CD14-positive monocyte (primary cell): ENCODE data around the gene VTI1A. TPM values are rescaled to one million over a fixed set of nuclear protein-coding genes. Genes with fewer than 3 reads are reported as not detected.

Source experiments
- DNase-seq, 3 donors: peaks; one replicate each; pipeline ENCODE4 v3.0.0-alpha.2; 2011 to 2022
- H2AFZ ChIP-seq: 2 replicates; pipeline ENCODE4 v1.6.0; 2012; ENCODE audit warnings: mild to moderate bottlenecking, low read depth, low read length, inconsistent platforms; ENCODE audit not compliant: insufficient read depth, poor library complexity, severe bottlenecking
- H3K27ac ChIP-seq, 2 donors: 1 replicate in 1 of 2; 2 replicates in 1 of 2; pipeline ENCODE4 v1.5.1; 2012 to 2013; ENCODE audit warnings: low read length in 2 of 2, control low read depth in 1 of 2, inconsistent platforms in 1 of 2, low read depth in 1 of 2, mild to moderate bottlenecking in 1 of 2
- H3K27me3 ChIP-seq, 2 donors: one replicate each; pipeline versions ENCODE4 v1.6.0 to v1.6.1; 2011 to 2013; ENCODE audit warnings: low read length in 2 of 2; ENCODE audit not compliant: control insufficient read depth in 2 of 2, insufficient read depth in 2 of 2
- H3K36me3 ChIP-seq, 2 donors: replicated peaks in 1 of 2; 1 replicate in 1 of 2; 2 replicates in 1 of 2; pipeline versions ENCODE4 v1.5.1 to v1.6.1; 2012 to 2013; ENCODE audit warnings: low read length in 2 of 2, control low read depth in 1 of 2, inconsistent platforms in 1 of 2, mild to moderate bottlenecking in 1 of 2; ENCODE audit not compliant: insufficient read depth in 2 of 2, control insufficient read depth in 1 of 2
- H3K4me1 ChIP-seq, 2 donors: 1 replicate in 1 of 2; 2 replicates in 1 of 2; pipeline versions ENCODE4 v1.5.1 to v1.6.1; 2012 to 2013; ENCODE audit warnings: low read length in 2 of 2, control low read depth in 1 of 2, inconsistent platforms in 1 of 2, mild to moderate bottlenecking in 1 of 2, moderate library complexity in 1 of 2; ENCODE audit not compliant: insufficient read depth in 2 of 2, control insufficient read depth in 1 of 2
- H3K4me2 ChIP-seq: replicated peaks from 2 replicates; pipeline ENCODE3; 2012; ENCODE audit warnings: low read length, moderate library complexity, mild to moderate bottlenecking; ENCODE audit not compliant: poor library complexity, severe bottlenecking; ENCODE audit errors: extremely low read depth
- H3K4me3 ChIP-seq, 3 experiments: fragments of 200-600 bp in 1 of 3; sonication (generic) in 1 of 3; replicated peaks in 1 of 3; 1 replicate in 2 of 3; 2 replicates in 1 of 3; pipeline ENCODE4 v1.5.1; 2011 to 2013; ENCODE audit warnings: low read length in 3 of 3, mild to moderate bottlenecking in 3 of 3, control low read depth in 2 of 3, low read depth in 2 of 3, inconsistent platforms in 1 of 3, moderate library complexity in 1 of 3
- H3K79me2 ChIP-seq: 2 replicates; pipeline ENCODE4 v1.6.0; 2012; ENCODE audit warnings: mild to moderate bottlenecking, control low read depth, inconsistent platforms, low read length, moderate library complexity; ENCODE audit not compliant: insufficient read depth
- H3K9ac ChIP-seq: 2 replicates; pipeline ENCODE4 v1.6.0; 2017; ENCODE audit warnings: low read length, mild to moderate bottlenecking; ENCODE audit not compliant: insufficient read depth, poor library complexity, severe bottlenecking
- H3K9me3 ChIP-seq, 2 donors: replicated peaks in 1 of 2; 1 replicate in 1 of 2; 2 replicates in 1 of 2; pipeline versions ENCODE4 v1.5.1 to v1.6.1; 2012 to 2013; ENCODE audit warnings: low read length in 2 of 2, control low read depth in 1 of 2; ENCODE audit not compliant: control insufficient read depth in 1 of 2, insufficient read depth in 1 of 2
- H4K20me1 ChIP-seq: 2 replicates; pipeline ENCODE4 v1.6.0; 2012; ENCODE audit warnings: mild to moderate bottlenecking, low read length, control low read depth, moderate library complexity; ENCODE audit not compliant: insufficient read depth
- H3K27ac Mint-ChIP-seq, 7 donors: one replicate each; pipeline ENCODE4 v1.8.0; 2020; ENCODE audit warnings: mild to moderate bottlenecking in 7 of 7, mixed read lengths in 7 of 7, moderate library complexity in 6 of 7, inconsistent platforms in 2 of 7
- H3K27me3 Mint-ChIP-seq, 3 donors: one replicate each; pipeline ENCODE4 v1.8.0; 2021 to 2022; ENCODE audit warnings: low read depth in 3 of 3, mild to moderate bottlenecking in 3 of 3, mixed read lengths in 3 of 3, moderate library complexity in 3 of 3, inconsistent platforms in 1 of 3
- H3K36me3 Mint-ChIP-seq, 2 donors: one replicate each; pipeline ENCODE4 v1.8.0; 2020; ENCODE audit warnings: mixed read lengths in 2 of 2, inconsistent platforms in 1 of 2, mild to moderate bottlenecking in 1 of 2
- H3K4me1 Mint-ChIP-seq: one replicate; pipeline ENCODE4 v1.8.0; 2020; ENCODE audit warnings: mild to moderate bottlenecking, mixed read lengths
- H3K4me3 Mint-ChIP-seq, 2 donors: one replicate each; pipeline ENCODE4 v1.8.0; 2020; ENCODE audit warnings: mild to moderate bottlenecking in 2 of 2, mixed read lengths in 2 of 2, moderate library complexity in 1 of 2
- H3K9me3 Mint-ChIP-seq, 7 donors: one replicate each; pipeline ENCODE4 v1.8.0; 2020 to 2022; ENCODE audit warnings: mixed read lengths in 7 of 7, mild to moderate bottlenecking in 6 of 7, moderate library complexity in 6 of 7, inconsistent platforms in 2 of 7
- WGBS: methylation state at CpG from one replicate; pipeline ENCODE4 v1.1.5; 2013; ENCODE audit warnings: missing lambda C conversion rate; ENCODE audit not compliant: insufficient coverage; 5-methylcytosine and 5-hydroxymethylcytosine counted together
- intact Hi-C, 2 donors: fragments of 100-400 bp; cut with micrococcal nuclease; formaldehyde crosslinking; loops; one replicate each; pipeline versions ENCODE4 v1.15.0 to v1.15.1; 2023
- polyA minus RNA-seq: library from RNA; depleted of rRNA, polyadenylated mRNA; stranded (reverse); fragments of >200 nt; gene quantifications from 2 replicates; pipeline ENCODE4 v1.2.3, GENCODE V29; 2012
- polyA plus RNA-seq, 3 donors: library from polyadenylated mRNA; depleted of rRNA in 1 of 3; unstranded in 2 of 3; stranded (reverse) in 1 of 3; fragments of 300-500 nt in 2 of 3; fragments of >200 nt in 1 of 3; fragmentation: Illumina TruSeq in 2 of 3; gene quantifications; 1 replicate in 2 of 3; 2 replicates in 1 of 3; pipeline ENCODE4 v1.2.3, GENCODE V29; 2012 to 2021
- total RNA-seq, 12 experiments: library from RNA in 1 of 12; stranded (reverse) in 1 of 12; fragments of 120-200 nt in 1 of 12; gene quantifications; one replicate each; pipeline ENCODE4 v1.2.4 and lab custom pipeline; 2013 to 2026; ENCODE audit warnings: mixed read lengths in 6 of 12, inconsistent platforms in 1 of 12
- TF ChIP-seq, protein P1 (sequence below): fragments of 200-600 bp; IDR thresholded peaks from one replicate; pipeline ENCODE4 v1.8.0; 2022; ENCODE audit warnings: antibody characterized with exemption, mild to moderate bottlenecking

The VTI1A gene
- total RNA-seq (2013): 50.4 TPM
- polyA plus RNA-seq (10 to 100 TPM; 23.6 to 25.4 (median 24.1) TPM), polyA minus RNA-seq (24.2 and 24.7 TPM in 2 replicates), total RNA-seq (lab: John Stamatoyannopoulos, UW) (24.9 to 84.5 (median 65.1) reads per million in 11 experiments)

- Histone ChIP-seq H3K27ac (peak within 1 kb of the TSS; percentile 85 to 100), H3K9me3 (no peaks in the 10 kb centered on the region), H3K79me2 (peaks cover 74% of the 10 kb centered on the region), H3K9ac (peak within 1 kb of the TSS; percentile 97), H3K4me2 (peak within 1 kb of the TSS; percentile 95), H2AFZ (peak within 1 kb of the TSS; percentile 98), H3K36me3 (peaks cover 23 to 42% of the 10 kb centered on the region in 2 donors), H4K20me1 (peaks cover 16% of the 10 kb centered on the region), H3K4me1 (peaks cover 24 to 34% of the 10 kb centered on the region in 2 donors), H3K27me3 (no peaks in the 10 kb centered on the region), H3K4me3 (peak within 1 kb of the TSS; percentile 63 to 98 (median 96))
- Mint-ChIP-seq H3K9me3 (peaks cover 0 to 2% (median 0%) of the 10 kb centered on the region in 7 donors), H3K4me3 (peak within 1 kb of the TSS; percentile 96 to 99), H3K4me1 (peaks cover 24% of the 10 kb centered on the region), H3K36me3 (peaks cover 30 to 38% of the 10 kb centered on the region in 2 donors), H3K27ac (peak within 1 kb of the TSS; percentile 93 to 99 (median 97)), H3K27me3 (peaks cover 0 to 3% (median 1%) of the 10 kb centered on the region in 3 donors)
- peak; percentile 79 to 84 (median 84) for DNase-seq
- intact Hi-C loops: loop anchor here in 1 of 2 donors (5.0 kb wide), 2 partner anchors 60 to 265 kb away; partner anchors contain the start of gene GPAM
- TF ChIP-seq, protein P1, sequence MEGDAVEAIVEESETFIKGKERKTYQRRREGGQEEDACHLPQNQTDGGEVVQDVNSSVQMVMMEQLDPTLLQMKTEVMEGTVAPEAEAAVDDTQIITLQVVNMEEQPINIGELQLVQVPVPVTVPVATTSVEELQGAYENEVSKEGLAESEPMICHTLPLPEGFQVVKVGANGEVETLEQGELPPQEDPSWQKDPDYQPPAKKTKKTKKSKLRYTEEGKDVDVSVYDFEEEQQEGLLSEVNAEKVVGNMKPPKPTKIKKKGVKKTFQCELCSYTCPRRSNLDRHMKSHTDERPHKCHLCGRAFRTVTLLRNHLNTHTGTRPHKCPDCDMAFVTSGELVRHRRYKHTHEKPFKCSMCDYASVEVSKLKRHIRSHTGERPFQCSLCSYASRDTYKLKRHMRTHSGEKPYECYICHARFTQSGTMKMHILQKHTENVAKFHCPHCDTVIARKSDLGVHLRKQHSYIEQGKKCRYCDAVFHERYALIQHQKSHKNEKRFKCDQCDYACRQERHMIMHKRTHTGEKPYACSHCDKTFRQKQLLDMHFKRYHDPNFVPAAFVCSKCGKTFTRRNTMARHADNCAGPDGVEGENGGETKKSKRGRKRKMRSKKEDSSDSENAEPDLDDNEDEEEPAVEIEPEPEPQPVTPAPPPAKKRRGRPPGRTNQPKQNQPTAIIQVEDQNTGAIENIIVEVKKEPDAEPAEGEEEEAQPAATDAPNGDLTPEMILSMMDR: no peak
- under 1% methylated on average over 59 of the region's 59 CpGs for WGBS
These were observed at the start of gene VTI1A, which contains the start of gene ZDHHC6 for GRCh38 chr10:112446855-112447619. Gene VTI1A (plus strand): TSS chr10:112447215. CDS start chr10:112447374, 159 bp downstream. Gene ZDHHC6 (minus strand): TSS chr10:112446914. CDS start chr10:112445436, 1,478 bp downstream.

DNA sequence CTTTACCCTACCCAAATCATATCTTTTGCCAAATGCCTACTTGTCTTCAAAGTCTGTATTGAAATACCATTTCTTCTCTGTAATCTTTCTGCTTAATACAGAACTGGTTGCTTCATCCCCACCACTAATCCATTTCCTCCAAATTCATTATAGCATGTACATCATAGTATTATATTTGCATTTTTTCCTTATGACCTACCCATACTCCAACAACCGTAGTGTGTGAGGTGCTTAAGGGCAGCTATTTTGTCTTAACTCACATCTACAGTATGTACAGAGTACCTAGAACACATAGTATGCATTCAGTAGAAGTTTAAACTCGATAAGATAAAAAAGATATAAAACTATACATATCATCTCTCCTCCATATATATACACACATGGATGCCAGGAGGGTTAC lies 49.4 kb upstream of the VTI1A start:
- H3K27me3 ChIP-seq: no peaks in the 10 kb centered on the region
- peaks cover 55 to 84% of the 10 kb centered on the region in 2 donors for H3K36me3 ChIP-seq
- TF ChIP-seq, protein P1: no peak
- no peaks in the 10 kb centered on the region for H3K4me1 Mint-ChIP-seq
- H3K79me2 ChIP-seq: no peaks in the 10 kb centered on the region
- H3K9me3 Mint-ChIP-seq: no peaks in the 10 kb centered on the region
- H3K27ac ChIP-seq: no peak overlapping the region
- no peak overlapping the region for H3K4me2 ChIP-seq
- DNase-seq: no peak
- no peak overlapping the region for H3K9ac ChIP-seq
- intact Hi-C loops: no loop called here
- H4K20me1 ChIP-seq: no peaks in the 10 kb centered on the region
- no peaks in the 10 kb centered on the region for H3K9me3 ChIP-seq
- peaks cover 32 to 40% of the 10 kb centered on the region in 2 donors for H3K36me3 Mint-ChIP-seq
- H2AFZ ChIP-seq: no peak overlapping the region
- no CpG with 5 or more reads among the region's 2 CpGs for WGBS
- no peaks in the 10 kb centered on the region for H3K4me1 ChIP-seq
- peaks cover 0 to 1% (median 0%) of the 10 kb centered on the region in 3 donors for H3K27me3 Mint-ChIP-seq
- H3K27ac Mint-ChIP-seq: no peak overlapping the region
- H3K4me3 ChIP-seq: no peak overlapping the region
- H3K4me3 Mint-ChIP-seq: no peak overlapping the region
